D721Med (cell line): ENCODE measurements around the gene PARP12.

Source experiments
- DNase-seq: peaks from one replicate; pipeline ENCODE4 v3.0.0; 2011; ENCODE audit warnings: low spot score; ENCODE audit not compliant: insufficient read length
- FAIRE-seq: peaks from 2 replicates; lab custom pipeline; 2011; peaks lifted over from hg19 to GRCh38; lab: Jason Lieb, UNC
- CTCF ChIP-seq: IDR thresholded peaks from 2 replicates; pipeline ENCODE4 v1.5.1; 2012; ENCODE audit warnings: mild to moderate bottlenecking, control low read depth; ENCODE audit not compliant: insufficient read depth; ENCODE audit errors: missing control alignments

PARP12 gene

GRCh38 chr7:140035400-140036223, 27.1 kb downstream of the PARP12 start:
- no peak for DNase-seq
- TF ChIP-seq CTCF, result no peak

GRCh38 chr7:140034421-140034820, 28.3 kb downstream of the PARP12 start:
- no peak for TF ChIP-seq CTCF
- FAIRE-seq, result no peak
- DNase-seq, result no peak

More at GRCh38 chr7:140035400-140036223, 27.1 kb downstream of the PARP12 start:
- FAIRE-seq, result no peak

- FAIRE-seq, result no peak
- DNase-seq, result no peak
- no peak for TF ChIP-seq CTCF
Measured at GRCh38 chr7:140033779-140034363, 28.9 kb downstream of the PARP12 start.

- TF ChIP-seq CTCF, result no peak
- FAIRE-seq (no peak), DNase-seq (no peak)
Measured at GRCh38 chr7:140033036-140033435, 29.7 kb downstream of the PARP12 start.

- no peak for TF ChIP-seq CTCF
- FAIRE-seq (no peak), DNase-seq (no peak)
Measured at GRCh38 chr7:140031364-140031763, 31.4 kb downstream of the PARP12 start.

GRCh38 chr7:140029072-140029471, 33.7 kb downstream of the PARP12 start:
- FAIRE-seq, result no peak
- no peak for TF ChIP-seq CTCF

GRCh38 chr7:140028311-140028710, 34.4 kb downstream of the PARP12 start:
- TF ChIP-seq CTCF, result no peak
- DNase-seq (no peak), FAIRE-seq (no peak)

More at GRCh38 chr7:140029072-140029471, 33.7 kb downstream of the PARP12 start:
- no peak for DNase-seq
